Measurements from ENCODE around the gene HCK. TPM values are rescaled to one million over a fixed set of nuclear protein-coding genes. Genes with fewer than 3 reads are reported as not detected.

The HCK gene
- 10 to 100 TPM; 28.1 to 94.3 TPM for total RNA-seq
- polyA plus RNA-seq: 100 to 1,000 TPM in 1 of 2 donors, 10 to 100 TPM in 1; 18.5 to 304 TPM
- long read RNA-seq, donor 1: 0 reads
- long read RNA-seq, donor 2, partial matches to known transcripts: 0 of 1 reads
- long read RNA-seq, donor 2, other reads (novel, unspliced or antisense): 0 of 1 reads
- long read RNA-seq, donor 3, partial matches to known transcripts: 0 of 2 reads
- long read RNA-seq, donor 3, other reads (novel, unspliced or antisense): 0 of 2 reads
- long read RNA-seq, donor 4: 0 reads
- long read RNA-seq, donor 5, partial matches to known transcripts: 0 of 1 reads
- long read RNA-seq, donor 5, other reads (novel, unspliced or antisense): 0 of 1 reads

DNA sequence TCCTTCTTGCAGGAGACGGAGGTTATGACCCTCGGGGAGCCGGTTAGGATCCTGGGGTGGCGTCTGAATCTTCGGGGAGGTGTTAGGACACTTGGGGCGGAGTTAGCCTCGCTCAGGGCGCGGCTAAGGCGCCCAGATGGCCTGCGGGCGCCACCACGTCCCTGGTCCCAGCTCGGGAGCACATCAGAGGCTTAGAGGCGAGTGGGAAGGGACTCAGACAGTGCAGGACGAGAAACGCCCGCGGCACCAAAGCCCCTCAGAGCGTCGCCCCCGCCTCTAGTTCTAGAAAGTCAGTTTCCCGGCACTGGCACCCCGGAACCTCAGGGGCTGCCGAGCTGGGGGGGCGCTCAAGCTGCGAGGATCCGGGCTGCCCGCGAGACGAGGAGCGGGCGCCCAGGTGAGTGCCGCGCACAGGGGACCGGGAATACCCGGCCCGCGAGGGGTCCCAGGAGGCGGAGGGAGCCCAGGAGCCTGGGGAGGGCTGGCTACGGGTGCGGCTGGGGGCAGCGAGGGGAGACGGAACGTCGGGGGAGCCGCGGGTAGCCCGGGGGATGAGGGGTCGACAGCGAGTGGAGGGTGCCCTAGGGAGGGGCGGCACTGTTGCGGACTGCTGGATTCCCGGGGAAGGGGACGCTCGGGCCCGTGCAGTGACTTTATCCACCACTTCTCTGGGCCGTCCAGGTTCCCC is at the start of gene HCK:
TSS of gene HCK (plus strand) at position 153 of the 688 bp plus-strand sequence.
- Histone ChIP-seq H3K36me3 (ENCODE audit: control insufficient read depth in 4 of 4, insufficient read depth in 4 of 4, low read length in 4 of 4) (no peaks in the 10 kb centered on the region), H3K27ac (ENCODE audit: low read depth in 1 of 2, low read length in 1 of 2) (peak within 1 kb of the TSS; percentile 34 to 81), H3K27me3 (ENCODE audit: control insufficient read depth in 3 of 3, insufficient read depth in 3 of 3, low read length in 2 of 3) (peaks cover 0 to 48% (median 44%) of the 10 kb centered on the region in 3 donors), H3K9me3 (ENCODE audit: control insufficient read depth in 4 of 4, insufficient read depth in 3 of 4, low read length in 3 of 4) (peaks cover 0 to 3% (median 0%) of the 10 kb centered on the region in 4 donors), H3K4me1 (ENCODE audit: control insufficient read depth in 5 of 5, insufficient read depth in 5 of 5, low read length in 5 of 5) (peaks cover 0 to 7% (median 0%) of the 10 kb centered on the region in 5 donors), H3K4me3 (no peak within 1 kb of the TSS), H3K9ac (ENCODE audit: insufficient read depth in 1 of 2, low read length in 2 of 2) (no peak within 1 kb of the TSS)
- ATAC-seq (ENCODE audit: insufficient read depth, low FRiP score) (peak; percentile 72), DNase-seq (peak in 1 of 3 donors; percentile 6)
- TF ChIP-seq, protein P1, sequence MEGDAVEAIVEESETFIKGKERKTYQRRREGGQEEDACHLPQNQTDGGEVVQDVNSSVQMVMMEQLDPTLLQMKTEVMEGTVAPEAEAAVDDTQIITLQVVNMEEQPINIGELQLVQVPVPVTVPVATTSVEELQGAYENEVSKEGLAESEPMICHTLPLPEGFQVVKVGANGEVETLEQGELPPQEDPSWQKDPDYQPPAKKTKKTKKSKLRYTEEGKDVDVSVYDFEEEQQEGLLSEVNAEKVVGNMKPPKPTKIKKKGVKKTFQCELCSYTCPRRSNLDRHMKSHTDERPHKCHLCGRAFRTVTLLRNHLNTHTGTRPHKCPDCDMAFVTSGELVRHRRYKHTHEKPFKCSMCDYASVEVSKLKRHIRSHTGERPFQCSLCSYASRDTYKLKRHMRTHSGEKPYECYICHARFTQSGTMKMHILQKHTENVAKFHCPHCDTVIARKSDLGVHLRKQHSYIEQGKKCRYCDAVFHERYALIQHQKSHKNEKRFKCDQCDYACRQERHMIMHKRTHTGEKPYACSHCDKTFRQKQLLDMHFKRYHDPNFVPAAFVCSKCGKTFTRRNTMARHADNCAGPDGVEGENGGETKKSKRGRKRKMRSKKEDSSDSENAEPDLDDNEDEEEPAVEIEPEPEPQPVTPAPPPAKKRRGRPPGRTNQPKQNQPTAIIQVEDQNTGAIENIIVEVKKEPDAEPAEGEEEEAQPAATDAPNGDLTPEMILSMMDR (IDR thresholded peaks at IDR 0.05; ENCODE audit: control extremely low read depth, extremely low read depth): no peak
- 1 to 2% methylated on average over 57 to 58 of the region's 58 CpGs for WGBS, 2 donors

DNA sequence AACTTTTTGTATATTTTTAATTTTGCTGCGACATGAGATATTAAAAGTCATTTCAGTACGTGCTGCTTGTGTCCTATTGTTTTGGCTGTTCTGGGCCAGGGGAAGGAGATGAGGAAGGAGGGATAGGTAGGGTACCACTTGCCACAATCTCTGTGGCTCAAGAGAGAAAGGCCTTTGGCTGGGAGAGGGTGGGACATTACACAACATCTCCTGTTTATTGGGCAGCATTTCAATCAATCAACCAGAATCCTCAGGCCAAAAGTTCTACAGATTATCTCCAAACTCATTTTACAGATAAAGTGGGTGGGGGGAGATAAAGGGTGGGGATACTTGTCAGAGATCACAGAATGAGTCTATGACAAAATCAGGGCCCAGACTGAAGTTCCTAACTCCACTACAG is 48.7 kb upstream of the HCK start:
- Histone ChIP-seq H3K4me1 (ENCODE audit: control insufficient read depth in 5 of 5, insufficient read depth in 5 of 5, low read length in 5 of 5) (peaks cover 0 to 7% (median 0%) of the 10 kb centered on the region in 5 donors), H3K27me3 (ENCODE audit: control insufficient read depth in 3 of 3, insufficient read depth in 3 of 3, low read length in 2 of 3) (no peaks in the 10 kb centered on the region), H3K36me3 (ENCODE audit: control insufficient read depth in 4 of 4, insufficient read depth in 4 of 4, low read length in 4 of 4) (no peaks in the 10 kb centered on the region), H3K9me3 (ENCODE audit: control insufficient read depth in 4 of 4, insufficient read depth in 3 of 4, low read length in 3 of 4) (no peaks in the 10 kb centered on the region), H3K4me3 (no peak overlapping the region), H3K27ac (ENCODE audit: low read depth in 1 of 2, low read length in 1 of 2) (no peak overlapping the region), H3K9ac (ENCODE audit: insufficient read depth in 1 of 2, low read length in 2 of 2) (no peak overlapping the region)
- WGBS, 2 donors: 68 to 71% methylated on average over 2 of the region's 2 CpGs
- DNase-seq: no peak
- no peak for ATAC-seq (ENCODE audit: insufficient read depth, low FRiP score)
- TF ChIP-seq, protein P1 (IDR thresholded peaks at IDR 0.05; ENCODE audit: control extremely low read depth, extremely low read depth): no peak

DNA sequence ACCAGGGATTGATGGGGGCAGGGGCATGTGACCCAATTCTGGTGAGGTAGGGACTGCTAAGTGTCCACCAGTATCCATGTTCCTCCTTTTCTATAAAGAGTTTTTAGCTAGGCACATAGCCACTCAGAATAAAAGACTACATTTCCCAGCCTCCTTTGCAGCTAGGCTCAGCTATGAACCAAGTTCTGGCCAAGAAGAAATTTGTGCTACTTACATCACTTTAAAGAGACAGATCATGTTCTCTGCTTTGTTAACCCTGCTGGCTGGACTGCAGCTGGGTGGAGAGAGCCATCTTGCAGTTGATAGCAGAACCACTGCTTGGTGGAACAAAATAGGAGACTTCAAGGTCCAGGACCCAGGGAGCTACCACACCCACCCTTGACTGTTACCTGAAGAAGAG is 47.1 kb upstream of the HCK start:
- H3K9ac ChIP-seq (ENCODE audit: insufficient read depth in 1 of 2, low read length in 2 of 2): no peak overlapping the region
- H3K36me3 ChIP-seq (ENCODE audit: control insufficient read depth in 4 of 4, insufficient read depth in 4 of 4, low read length in 4 of 4): no peaks in the 10 kb centered on the region
- peaks cover 0 to 7% (median 0%) of the 10 kb centered on the region in 5 donors for H3K4me1 ChIP-seq (ENCODE audit: control insufficient read depth in 5 of 5, insufficient read depth in 5 of 5, low read length in 5 of 5)
- no peak overlapping the region for H3K27ac ChIP-seq (ENCODE audit: low read depth in 1 of 2, low read length in 1 of 2)
- peak in 1 of 3 donors; percentile 30 for DNase-seq
- no peaks in the 10 kb centered on the region for H3K9me3 ChIP-seq (ENCODE audit: control insufficient read depth in 4 of 4, insufficient read depth in 3 of 4, low read length in 3 of 4)
- TF ChIP-seq, protein P1 (IDR thresholded peaks at IDR 0.05; ENCODE audit: control extremely low read depth, extremely low read depth): no peak
- H3K4me3 ChIP-seq: no peak overlapping the region
- ATAC-seq (ENCODE audit: insufficient read depth, low FRiP score): no peak
- no peaks in the 10 kb centered on the region for H3K27me3 ChIP-seq (ENCODE audit: control insufficient read depth in 3 of 3, insufficient read depth in 3 of 3, low read length in 2 of 3)

Measured in lung (tissue), 16 donors.